T-helper 17 cell (primary cell): ENCODE results near the gene HYCC2. TPM values are rescaled to one million over a fixed set of nuclear protein-coding genes. Genes with fewer than 3 reads are reported as not detected.
A peak's percentile ranks its signal among the peaks of the same experiment; 100 is the strongest.
"Not testable (repeated sequence)": the region's sequence is repeated elsewhere in the genome, so short reads cannot be mapped to it uniquely, and the experiment has no call there.

Experiments
- ATAC-seq: fragments of 150-1000 bp; cut with Tn5 transposase; 2 replicates; pipeline ENCODE4 v1.10.0; 2021; ENCODE audit warnings: mild to moderate bottlenecking, moderate library complexity
- DNase-seq, 3 donors: peaks; one replicate each; pipeline versions ENCODE4 v3.0.0 to v3.0.0-alpha.2; 2020 to 2021
- H3K9me3 ChIP-seq: one replicate; pipeline ENCODE4 v1.7.0; 2013; ENCODE audit warnings: low read length, mild to moderate bottlenecking; ENCODE audit not compliant: control insufficient read depth, poor library complexity, severe bottlenecking
- H3K27ac Mint-ChIP-seq: one replicate; pipeline ENCODE4 v1.8.0; 2022; ENCODE audit warnings: mild to moderate bottlenecking, moderate library complexity, mixed read lengths
- H3K27me3 Mint-ChIP-seq: one replicate; pipeline ENCODE4 v1.8.0; 2022; ENCODE audit warnings: mixed read lengths
- H3K36me3 Mint-ChIP-seq: one replicate; pipeline ENCODE4 v1.8.0; 2022; ENCODE audit warnings: low read depth, mixed read lengths
- H3K4me1 Mint-ChIP-seq: one replicate; pipeline ENCODE4 v1.8.0; 2022; ENCODE audit warnings: mild to moderate bottlenecking, mixed read lengths
- H3K4me3 Mint-ChIP-seq: one replicate; pipeline ENCODE4 v1.8.0; 2022; ENCODE audit warnings: mild to moderate bottlenecking, moderate library complexity, mixed read lengths
- total RNA-seq, 4 donors: library from RNA in 2 of 4; stranded (reverse) in 2 of 4; gene quantifications; one replicate each; pipeline ENCODE4 v1.2.3 and lab custom pipeline; 2022 to 2026

HYCC2 gene
- total RNA-seq, 2 donors from 2014 or later = 29.4 to 36.5 TPM

DNA sequence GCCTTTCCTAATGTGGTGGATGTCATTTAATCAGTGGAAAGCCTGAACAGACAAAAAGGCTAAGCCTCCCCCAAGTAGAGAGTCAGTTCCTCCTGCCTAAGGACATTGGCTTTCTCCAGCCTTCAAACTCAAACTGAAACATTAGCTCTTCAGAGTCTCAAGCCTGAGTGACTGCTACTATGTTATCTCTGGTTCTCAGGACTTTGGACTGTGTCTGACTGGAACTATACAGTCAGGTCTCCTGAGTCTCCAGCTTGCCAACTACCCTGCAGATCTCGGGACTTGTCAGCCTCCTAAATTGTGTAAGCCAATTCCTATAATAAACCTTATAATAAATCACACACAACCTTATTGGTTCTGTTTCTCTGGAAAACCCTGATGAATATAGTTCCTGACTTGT is 12.6 kb downstream of the HYCC2 start:
- DNase-seq (no peak), ATAC-seq (no peak)
- no peak overlapping the region for H3K4me3 Mint-ChIP-seq
- H3K9me3 ChIP-seq = no peaks in the 10 kb centered on the region
- peaks cover 5% of the 10 kb centered on the region for H3K36me3 Mint-ChIP-seq
- peak overlapping the region; percentile 60 for H3K27ac Mint-ChIP-seq
- H3K4me1 Mint-ChIP-seq = peaks cover 41% of the 10 kb centered on the region
- no peaks in the 10 kb centered on the region for H3K27me3 Mint-ChIP-seq

DNA sequence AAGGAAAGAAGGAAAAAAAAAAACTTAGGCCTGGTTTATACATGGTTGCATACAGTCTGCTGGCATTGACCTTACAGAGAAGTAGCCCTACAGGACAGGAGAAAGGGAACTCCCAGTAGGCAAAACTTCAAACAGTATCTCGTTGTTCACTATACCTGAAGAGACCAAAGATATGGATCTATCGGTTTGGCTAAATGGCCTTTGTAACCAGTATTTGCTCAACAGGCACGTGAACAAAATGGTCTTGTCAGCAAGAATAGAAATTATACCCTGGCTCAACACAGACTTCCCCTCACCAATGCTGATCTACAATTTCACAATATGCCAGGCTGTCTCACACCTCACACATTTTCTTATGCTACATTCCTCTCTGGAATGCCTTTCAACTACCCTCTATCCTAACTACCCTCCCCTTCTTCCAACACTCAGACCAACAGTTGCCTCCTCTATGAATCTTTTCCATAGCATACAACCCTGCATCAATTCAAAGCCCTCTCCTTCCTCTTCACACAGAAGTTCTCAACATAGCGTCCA is 13.7 kb downstream of the HYCC2 start:
- DNase-seq (no peak), ATAC-seq (no peak)
- no peaks in the 10 kb centered on the region for H3K27me3 Mint-ChIP-seq
- no peaks in the 10 kb centered on the region for H3K9me3 ChIP-seq
- no peaks in the 10 kb centered on the region for H3K36me3 Mint-ChIP-seq
- no peak overlapping the region for H3K4me3 Mint-ChIP-seq
- H3K4me1 Mint-ChIP-seq = peaks cover 31% of the 10 kb centered on the region
- H3K27ac Mint-ChIP-seq = peak overlapping the region; percentile 59

GRCh38 chr2:201057087-201057521 is 14.4 kb downstream of the HYCC2 start:
- Mint-ChIP-seq H3K36me3 (no peaks in the 10 kb centered on the region), H3K4me1 (peaks cover 37% of the 10 kb centered on the region), H3K27ac (no peak overlapping the region), H3K27me3 (no peaks in the 10 kb centered on the region), H3K4me3 (no peak overlapping the region)
- ATAC-seq (no peak), DNase-seq (no peak)
- H3K9me3 ChIP-seq = no peaks in the 10 kb centered on the region

DNA sequence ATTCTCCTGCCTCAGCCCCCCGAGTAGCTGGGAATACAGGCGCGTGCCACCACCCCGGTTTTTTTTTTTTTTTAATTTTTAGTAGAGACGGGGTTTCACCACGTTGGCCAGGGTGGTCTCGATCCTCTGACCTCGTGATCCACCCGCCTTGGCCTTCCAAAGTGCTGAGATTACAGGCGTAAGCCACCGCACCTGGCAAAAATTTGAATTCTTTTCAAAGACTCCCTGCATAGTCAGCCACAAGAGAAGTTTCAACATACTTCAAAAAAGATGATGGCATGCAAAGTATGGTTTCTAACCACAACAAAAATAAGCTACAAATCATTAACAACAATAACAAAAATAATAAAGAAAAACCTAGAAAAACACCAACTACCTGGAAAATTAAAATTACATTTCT is 22.0 kb downstream of the HYCC2 start:
- peaks cover 14% of the 10 kb centered on the region for H3K4me1 Mint-ChIP-seq
- no peaks in the 10 kb centered on the region for H3K27me3 Mint-ChIP-seq
- H3K9me3 ChIP-seq = no peaks in the 10 kb centered on the region
- H3K36me3 Mint-ChIP-seq = peaks cover 2% of the 10 kb centered on the region
- DNase-seq = no peak
- no peak overlapping the region for H3K27ac Mint-ChIP-seq
- no peak overlapping the region for H3K4me3 Mint-ChIP-seq
- no peak for ATAC-seq

- peaks cover 2% of the 10 kb centered on the region for H3K36me3 Mint-ChIP-seq
- no peak overlapping the region for H3K27ac Mint-ChIP-seq
- ATAC-seq = no peak
- no peak for DNase-seq
- no peaks in the 10 kb centered on the region for H3K27me3 Mint-ChIP-seq
- H3K4me3 Mint-ChIP-seq = no peak overlapping the region
- H3K9me3 ChIP-seq = no peaks in the 10 kb centered on the region
- peaks cover 8% of the 10 kb centered on the region for H3K4me1 Mint-ChIP-seq
These were observed 24.6 kb downstream of the HYCC2 start for GRCh38 chr2:201046881-201047280.

- not testable (repeated sequence) for ATAC-seq, H3K36me3 Mint-ChIP-seq, H3K4me3 Mint-ChIP-seq
These were observed 28.4 kb downstream of the HYCC2 start for GRCh38 chr2:201043050-201043449.

GRCh38 chr2:201042451-201042850 is 29.0 kb downstream of the HYCC2 start:
- ATAC-seq, H3K27me3 Mint-ChIP-seq, H3K27ac Mint-ChIP-seq, H3K4me3 Mint-ChIP-seq, H3K9me3 ChIP-seq, H3K4me1 Mint-ChIP-seq, H3K36me3 Mint-ChIP-seq, DNase-seq: not testable (repeated sequence)

More at GRCh38 chr2:201043050-201043449, 28.4 kb downstream of the HYCC2 start:
- H3K9me3 ChIP-seq, H3K4me1 Mint-ChIP-seq, DNase-seq, H3K27me3 Mint-ChIP-seq, H3K27ac Mint-ChIP-seq: not testable (repeated sequence)

DNA sequence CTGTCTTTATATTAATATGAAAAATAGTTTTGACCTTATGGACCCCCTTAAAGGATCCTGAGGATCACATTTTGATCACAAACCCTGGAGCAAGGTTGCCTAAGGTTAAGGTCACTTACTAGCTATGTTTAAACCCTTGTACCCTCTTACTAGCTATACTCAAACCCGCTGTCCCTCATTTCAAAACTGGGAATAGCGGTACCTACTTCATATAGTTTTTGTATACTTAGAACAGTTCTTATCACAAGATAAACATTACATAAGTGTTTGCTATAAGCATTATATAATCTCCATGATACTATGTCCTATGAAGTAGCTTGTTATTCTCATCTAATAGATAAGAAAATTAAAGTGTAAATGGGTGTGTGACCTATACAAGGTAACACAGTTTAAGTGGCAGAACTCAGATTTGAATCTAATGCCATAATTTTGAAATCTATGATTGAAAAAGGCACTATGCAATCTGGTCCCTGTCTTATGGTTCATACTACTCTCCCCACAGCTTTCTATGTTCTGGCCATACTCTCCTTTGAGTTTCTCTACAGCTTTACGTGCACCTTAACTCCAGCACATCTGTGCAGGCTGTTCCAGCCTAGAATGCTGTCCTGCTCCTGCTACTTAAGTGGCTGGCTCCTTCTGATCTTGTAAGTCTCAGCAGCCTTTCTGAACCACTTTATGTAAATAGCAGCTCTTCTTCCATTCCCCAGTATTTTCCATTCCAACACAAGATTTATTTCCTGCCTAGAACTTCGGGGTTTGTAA is 30.4 kb downstream of the HYCC2 start:
- Mint-ChIP-seq H3K27ac (no peak overlapping the region), H3K4me1 (peaks cover 9% of the 10 kb centered on the region), H3K36me3 (no peaks in the 10 kb centered on the region), H3K4me3 (no peak overlapping the region), H3K27me3 (no peaks in the 10 kb centered on the region)
- DNase-seq (no peak), ATAC-seq (no peak)
- no peaks in the 10 kb centered on the region for H3K9me3 ChIP-seq

DNA sequence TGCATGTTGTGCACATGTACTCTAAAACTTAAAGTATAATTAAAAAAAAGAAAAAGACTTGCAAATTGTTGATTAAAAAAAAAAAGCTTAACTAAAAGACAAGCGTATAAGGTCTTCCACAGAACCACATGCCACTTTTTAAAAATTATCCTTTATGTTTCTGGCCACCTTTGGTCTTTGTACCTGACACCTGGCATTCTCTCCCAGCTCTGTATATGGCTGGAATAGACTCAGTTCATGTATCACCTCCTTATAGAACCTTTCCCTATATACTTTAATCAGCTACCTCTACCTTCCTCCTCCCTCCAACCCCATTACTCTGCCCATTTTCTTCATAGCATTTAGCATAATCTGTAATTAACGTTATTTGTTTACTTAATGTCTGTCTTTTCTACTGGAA is 32.6 kb downstream of the HYCC2 start:
- Mint-ChIP-seq H3K4me3 (no peak overlapping the region), H3K36me3 (peaks cover 2% of the 10 kb centered on the region), H3K4me1 (peaks cover 7% of the 10 kb centered on the region), H3K27me3 (no peaks in the 10 kb centered on the region), H3K27ac (no peak overlapping the region)
- no peak for DNase-seq
- H3K9me3 ChIP-seq = no peaks in the 10 kb centered on the region
- no peak for ATAC-seq

DNA sequence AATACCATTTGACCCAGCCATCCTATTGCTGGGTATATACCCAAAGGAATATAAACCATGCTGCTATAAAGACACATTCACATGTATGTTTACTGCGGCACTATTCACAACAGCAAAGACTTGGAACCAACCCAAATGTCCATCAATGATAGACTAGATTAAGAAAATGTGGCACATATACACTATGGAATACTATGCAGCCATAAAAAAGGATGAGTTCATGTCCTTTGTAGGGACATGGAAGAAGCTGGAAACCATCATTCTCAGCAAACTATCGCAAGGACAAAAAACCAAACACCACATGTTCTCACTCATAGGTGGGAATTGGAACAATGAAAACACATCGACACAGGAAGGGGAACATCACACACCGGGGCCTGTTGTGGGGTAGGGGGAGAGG is 33.1 kb downstream of the HYCC2 start:
- H3K4me1 Mint-ChIP-seq, H3K36me3 Mint-ChIP-seq, H3K27me3 Mint-ChIP-seq, ATAC-seq, H3K27ac Mint-ChIP-seq, DNase-seq, H3K9me3 ChIP-seq, H3K4me3 Mint-ChIP-seq: not testable (repeated sequence)

DNA sequence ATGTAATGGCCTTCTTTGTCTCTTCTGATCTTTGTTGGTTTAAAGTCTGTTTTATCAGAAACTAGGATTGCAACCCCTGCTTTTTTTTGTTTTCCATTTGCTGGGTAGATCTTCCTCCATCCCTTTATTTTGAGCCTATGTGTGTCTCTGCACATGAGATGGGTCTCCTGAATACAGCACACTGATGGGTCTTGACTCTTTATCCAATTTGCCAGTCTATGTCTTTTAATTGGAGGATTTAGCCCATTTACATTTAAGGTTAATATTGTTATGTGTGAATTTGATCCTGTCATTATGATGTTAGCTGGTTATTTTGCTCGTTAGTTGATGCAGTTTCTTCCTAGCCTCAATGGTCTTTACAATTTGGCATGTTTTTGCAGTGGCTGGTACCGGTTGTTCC is 37.1 kb downstream of the HYCC2 start:
- not testable (repeated sequence) for H3K4me3 Mint-ChIP-seq, H3K4me1 Mint-ChIP-seq, DNase-seq, ATAC-seq, H3K27me3 Mint-ChIP-seq, H3K36me3 Mint-ChIP-seq, H3K9me3 ChIP-seq, H3K27ac Mint-ChIP-seq

DNA sequence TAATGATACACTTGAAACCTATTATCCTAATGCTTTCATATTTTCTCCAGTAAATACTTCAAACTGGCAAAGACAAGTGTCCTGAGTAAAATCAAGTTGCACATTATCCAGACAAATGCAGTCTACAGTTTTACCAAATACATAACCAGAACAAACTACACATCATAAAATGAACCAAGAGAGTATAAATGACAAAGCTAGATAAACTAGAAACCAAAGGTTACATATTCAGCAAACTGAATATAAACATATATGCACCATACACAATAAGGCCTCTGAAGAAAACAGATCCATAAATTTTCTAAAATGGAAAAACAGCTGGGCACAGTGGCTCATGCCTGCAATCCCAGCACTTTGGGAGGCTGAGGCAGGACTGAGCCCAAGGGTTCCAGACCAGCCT is 47.0 kb downstream of the HYCC2 start:
- Mint-ChIP-seq H3K36me3 (peaks cover 18% of the 10 kb centered on the region), H3K27me3 (no peaks in the 10 kb centered on the region), H3K4me3 (no peak overlapping the region), H3K4me1 (peaks cover 38% of the 10 kb centered on the region), H3K27ac (peak overlapping the region; percentile 32)
- DNase-seq (no peak), ATAC-seq (no peak)
- H3K9me3 ChIP-seq = no peaks in the 10 kb centered on the region

GRCh38 chr2:201021914-201022313 is 49.6 kb downstream of the HYCC2 start:
- no peak for ATAC-seq
- Mint-ChIP-seq H3K36me3 (peaks cover 18% of the 10 kb centered on the region), H3K27ac (no peak overlapping the region), H3K4me1 (peaks cover 27% of the 10 kb centered on the region), H3K4me3 (no peak overlapping the region), H3K27me3 (no peaks in the 10 kb centered on the region)
- DNase-seq = no peak
- H3K9me3 ChIP-seq = no peaks in the 10 kb centered on the region
